Gastrocnemius medialis (tissue), 4 donors: ENCODE results near the gene ZBTB7C. TPM values are rescaled to one million over a fixed set of nuclear protein-coding genes. Genes with fewer than 3 reads are reported as not detected.

Experiments used
- ATAC-seq, 2 donors: fragments of 150-250 bp; one replicate each; pipeline ENCODE4 v1.9.1; 2016
- DNase-seq, 2 donors: peaks; one replicate each; pipeline ENCODE4 v3.0.0-alpha.2; 2019
- H3K27ac ChIP-seq, 4 donors: fragments of 200-600 bp; sonication (generic); 1 replicate in 1 of 4; 2 replicates in 3 of 4; pipeline ENCODE4 v1.5.1; 2016 to 2018; ENCODE audit warnings: mild to moderate bottlenecking in 2 of 4, moderate library complexity in 1 of 4
- H3K27me3 ChIP-seq, 3 donors: fragments of 200-600 bp; sonication (generic) in 2 of 3; 1 replicate in 1 of 3; 2 replicates in 2 of 3; pipeline versions ENCODE4 v1.5.1 to v1.6.0; 2016 to 2019; ENCODE audit warnings: mild to moderate bottlenecking in 1 of 3, moderate library complexity in 1 of 3
- H3K36me3 ChIP-seq, 2 donors: fragments of 200-600 bp; sonication (generic) in 1 of 2; one replicate each; pipeline ENCODE4 v1.5.1; 2017 to 2018
- H3K4me1 ChIP-seq, 2 donors: fragments of 200-600 bp; sonication (generic) in 1 of 2; one replicate each; pipeline ENCODE4 v1.5.1; 2016 to 2017; ENCODE audit warnings: mild to moderate bottlenecking in 2 of 2
- H3K4me3 ChIP-seq, 4 donors: fragments of 200-600 bp; sonication (generic) in 3 of 4; 1 replicate in 1 of 4; 2 replicates in 3 of 4; pipeline ENCODE4 v1.5.1; 2016 to 2019; ENCODE audit warnings: mild to moderate bottlenecking in 2 of 4
- H3K9me3 ChIP-seq, 3 donors: fragments of 200-600 bp; sonication (generic) in 2 of 3; 1 replicate in 1 of 3; 2 replicates in 2 of 3; pipeline ENCODE4 v1.5.1; 2016 to 2019
- POLR2A ChIP-seq, 2 donors: fragments of 450-650 bp; IDR thresholded peaks; one replicate each; pipeline ENCODE4 v1.6.1; 2017; ENCODE audit warnings: antibody characterized with exemption in 2 of 2, mild to moderate bottlenecking in 2 of 2, moderate library complexity in 2 of 2
- in situ Hi-C, 4 donors: fragments of 200-750 bp; cut with MboI; loops; one replicate each; pipeline versions ENCODE4 v1.15.0 to v1.8.0; 2017; ENCODE audit warnings: low sequenced_read_pairs in 4 of 4
- intact Hi-C: fragments of 100-400 bp; cut with DNase I; formaldehyde crosslinking; loops from one replicate; pipeline ENCODE4 v1.15.1; 2023; ENCODE audit warnings: low total_unique reads
- total RNA-seq, 4 donors: library from RNA; depleted of rRNA; stranded (reverse); fragments of >200 nt; gene quantifications; one replicate each; pipeline versions ENCODE4 v1.1.0 to v1.2.3, GENCODE V29; 2016
- TF ChIP-seq, protein P1 (sequence below), 5 experiments: fragments of 450-650 bp in 3 of 5; fragments of 200-600 bp in 2 of 5; sonication (generic) in 2 of 5; IDR thresholded peaks in 4 of 5; conservative IDR thresholded peaks in 1 of 5; 1 replicate in 4 of 5; 2 replicates in 1 of 5; pipeline ENCODE4 v1.5.1; 2016 to 2019; ENCODE audit warnings: antibody characterized with exemption in 5 of 5, mild to moderate bottlenecking in 3 of 5, moderate library complexity in 3 of 5

Gene ZBTB7C
- total RNA-seq, 4 donors from 2014 or later = 0.53 to 12.3 (median 1.1) TPM

DNA sequence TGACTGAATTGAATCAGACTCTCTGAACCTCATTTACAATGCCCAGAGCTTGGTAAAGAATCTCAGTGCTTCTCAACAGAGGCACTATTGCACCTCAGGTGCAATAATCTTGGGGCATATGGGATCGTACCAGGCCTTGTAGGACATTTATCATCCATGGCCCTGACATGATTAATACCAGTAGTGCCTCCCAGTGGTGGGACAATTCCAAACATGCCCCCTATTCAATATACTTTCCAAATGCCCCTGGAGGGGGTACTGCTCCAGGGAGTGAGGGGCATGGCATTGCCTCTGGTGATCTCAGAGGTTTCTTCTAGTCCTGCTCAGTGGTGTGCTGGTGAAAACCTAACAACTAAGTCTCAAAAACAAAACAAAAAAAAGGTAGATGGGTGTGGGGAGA is 303.9 kb downstream of the ZBTB7C start:
- no peak for ATAC-seq
- Histone ChIP-seq H3K4me3 (no peak overlapping the region), H3K36me3 (no peaks in the 10 kb centered on the region), H3K9me3 (no peaks in the 10 kb centered on the region), H3K4me1 (no peaks in the 10 kb centered on the region), H3K27me3 (no peaks in the 10 kb centered on the region), H3K27ac (no peak overlapping the region)
- no peak for DNase-seq
- in situ Hi-C loops = loop anchor here in 1 of 4 donors (25.0 kb wide), 1 partner anchor 107 kb away; no protein-coding TSS in a partner anchor
- TF ChIP-seq, protein P1, sequence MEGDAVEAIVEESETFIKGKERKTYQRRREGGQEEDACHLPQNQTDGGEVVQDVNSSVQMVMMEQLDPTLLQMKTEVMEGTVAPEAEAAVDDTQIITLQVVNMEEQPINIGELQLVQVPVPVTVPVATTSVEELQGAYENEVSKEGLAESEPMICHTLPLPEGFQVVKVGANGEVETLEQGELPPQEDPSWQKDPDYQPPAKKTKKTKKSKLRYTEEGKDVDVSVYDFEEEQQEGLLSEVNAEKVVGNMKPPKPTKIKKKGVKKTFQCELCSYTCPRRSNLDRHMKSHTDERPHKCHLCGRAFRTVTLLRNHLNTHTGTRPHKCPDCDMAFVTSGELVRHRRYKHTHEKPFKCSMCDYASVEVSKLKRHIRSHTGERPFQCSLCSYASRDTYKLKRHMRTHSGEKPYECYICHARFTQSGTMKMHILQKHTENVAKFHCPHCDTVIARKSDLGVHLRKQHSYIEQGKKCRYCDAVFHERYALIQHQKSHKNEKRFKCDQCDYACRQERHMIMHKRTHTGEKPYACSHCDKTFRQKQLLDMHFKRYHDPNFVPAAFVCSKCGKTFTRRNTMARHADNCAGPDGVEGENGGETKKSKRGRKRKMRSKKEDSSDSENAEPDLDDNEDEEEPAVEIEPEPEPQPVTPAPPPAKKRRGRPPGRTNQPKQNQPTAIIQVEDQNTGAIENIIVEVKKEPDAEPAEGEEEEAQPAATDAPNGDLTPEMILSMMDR (IDR thresholded peaks at IDR 0.05 in 4 of 5, conservative IDR thresholded peaks at IDR 0.05 in 1 of 5) = no peak
- TF ChIP-seq POLR2A (IDR thresholded peaks at IDR 0.05) = no peak
- intact Hi-C loops = no loop called here

DNA sequence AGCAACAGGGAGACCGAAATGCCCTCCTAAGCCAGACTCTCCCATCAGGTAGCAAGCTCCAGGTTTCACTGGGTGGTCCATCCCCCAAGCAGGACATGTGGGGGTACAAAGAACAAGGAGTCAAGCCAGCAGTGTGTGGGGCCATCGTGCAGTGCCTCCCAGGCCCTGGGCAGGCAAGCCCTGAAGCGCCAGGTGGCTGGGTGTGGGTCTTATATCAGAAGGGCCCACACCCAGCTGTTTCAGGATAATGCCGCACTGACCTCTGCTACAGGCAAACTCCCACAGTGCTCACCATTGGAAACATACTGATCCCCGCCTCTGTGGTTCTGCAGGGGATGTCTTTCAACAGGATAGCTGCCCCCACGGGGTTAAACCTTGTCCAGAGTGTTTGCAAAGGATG is 304.5 kb downstream of the ZBTB7C start:
- Histone ChIP-seq H3K27me3 (no peaks in the 10 kb centered on the region), H3K4me3 (no peak overlapping the region), H3K27ac (no peak overlapping the region), H3K36me3 (no peaks in the 10 kb centered on the region), H3K4me1 (no peaks in the 10 kb centered on the region), H3K9me3 (no peaks in the 10 kb centered on the region)
- intact Hi-C loops = no loop called here
- DNase-seq = no peak
- TF ChIP-seq POLR2A (IDR thresholded peaks at IDR 0.05) = no peak
- TF ChIP-seq, protein P1 (IDR thresholded peaks at IDR 0.05 in 4 of 5, conservative IDR thresholded peaks at IDR 0.05 in 1 of 5) = no peak
- in situ Hi-C loops = loop anchor here in 1 of 4 donors (25.0 kb wide), 1 partner anchor 108 kb away; no protein-coding TSS in a partner anchor
- no peak for ATAC-seq

DNA sequence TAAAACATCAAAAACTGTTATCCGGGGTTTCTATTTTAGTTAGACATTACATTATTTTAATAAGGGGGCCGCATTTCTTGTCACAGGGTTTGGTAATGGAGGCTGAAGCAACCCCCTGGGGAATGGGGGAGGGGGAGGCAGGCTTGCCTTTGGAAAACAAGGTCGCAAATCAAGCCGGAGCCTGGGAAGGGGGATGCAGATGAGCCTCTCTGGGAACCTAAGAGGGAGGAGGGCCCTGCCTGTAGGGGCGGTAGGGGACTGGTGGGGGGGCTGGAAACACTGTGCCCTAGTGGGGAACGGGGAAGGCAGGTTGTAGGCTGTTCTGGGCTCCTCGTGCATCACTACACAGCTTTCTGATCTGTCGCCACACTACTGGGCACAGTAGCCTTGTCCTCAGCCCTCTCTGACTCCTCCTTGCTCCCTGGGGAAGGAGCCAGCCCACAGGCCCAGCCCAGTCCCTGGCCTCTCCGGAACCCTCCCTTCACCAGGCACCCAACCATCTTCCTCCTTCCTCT is 308.5 kb downstream of the ZBTB7C start:
- intact Hi-C loops (no loop called here), in situ Hi-C loops (loop anchor here in 1 of 4 donors (25.0 kb wide), 1 partner anchor 112 kb away; no protein-coding TSS in a partner anchor)
- Histone ChIP-seq H3K27ac (no peak overlapping the region), H3K4me3 (no peak overlapping the region), H3K36me3 (no peaks in the 10 kb centered on the region), H3K9me3 (no peaks in the 10 kb centered on the region), H3K4me1 (no peaks in the 10 kb centered on the region), H3K27me3 (no peaks in the 10 kb centered on the region)
- TF ChIP-seq, protein P1 (IDR thresholded peaks at IDR 0.05 in 4 of 5, conservative IDR thresholded peaks at IDR 0.05 in 1 of 5) = no peak
- no peak for TF ChIP-seq POLR2A (IDR thresholded peaks at IDR 0.05)
- DNase-seq = no peak
- no peak for ATAC-seq

DNA sequence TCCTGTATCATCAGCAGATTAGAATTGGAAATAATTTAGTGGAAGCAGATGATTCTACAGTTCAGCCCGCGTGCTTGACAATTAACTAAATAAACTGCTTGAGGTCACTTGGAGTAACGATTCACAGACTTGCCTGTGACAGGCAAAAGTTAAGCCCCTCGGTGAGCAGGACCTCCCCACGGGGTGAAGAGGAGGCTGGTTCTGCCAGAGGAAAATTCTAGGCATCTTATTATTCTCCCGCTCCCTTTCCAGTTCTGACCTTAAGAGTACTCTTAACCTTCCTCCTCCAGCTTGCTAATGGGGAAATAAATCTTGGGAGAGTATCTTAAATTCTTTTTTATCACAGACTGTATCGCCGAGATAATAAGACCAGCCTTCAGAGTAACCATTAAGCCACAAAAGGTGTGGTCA is 309.0 kb downstream of the ZBTB7C start:
- no peak overlapping the region for H3K4me3 ChIP-seq

More for the DNA sequence above, 309.0 kb downstream of the ZBTB7C start:
- Histone ChIP-seq H3K27ac (no peak overlapping the region), H3K36me3 (no peaks in the 10 kb centered on the region), H3K9me3 (no peaks in the 10 kb centered on the region), H3K4me1 (no peaks in the 10 kb centered on the region), H3K27me3 (no peaks in the 10 kb centered on the region)
- DNase-seq = no peak
- no peak for ATAC-seq
- in situ Hi-C loops = loop anchor here in 1 of 4 donors (25.0 kb wide), 1 partner anchor 112 kb away; no protein-coding TSS in a partner anchor
- intact Hi-C loops = no loop called here
- TF ChIP-seq, protein P1 (IDR thresholded peaks at IDR 0.05 in 4 of 5, conservative IDR thresholded peaks at IDR 0.05 in 1 of 5) = no peak
- TF ChIP-seq POLR2A (IDR thresholded peaks at IDR 0.05) = no peak
